ENCODE data around the gene LDLRAD4.

- no peak for TF ChIP-seq CTCF (IDR thresholded peaks at IDR 0.05)
- TF ChIP-seq POLR2A (IDR thresholded peaks at IDR 0.05), result no peak
Measured at GRCh38 chr18:13627639-13628038, 409.1 kb downstream of the LDLRAD4 start.

Measured in lower leg skin (tissue), 3 donors.